Sigmoid colon (tissue), 7 donors: ENCODE results near the gene KRT3. TPM values are rescaled to one million over a fixed set of nuclear protein-coding genes. Genes with fewer than 3 reads are reported as not detected.
"Not testable (repeated sequence)": the region's sequence is repeated elsewhere in the genome, so short reads cannot be mapped to it uniquely, and the experiment has no call there.

ENCODE experiments used
- DNase-seq: peaks from one replicate; pipeline ENCODE4 v3.0.0-alpha.2; 2019
- H3K27ac ChIP-seq, 4 donors: fragments of 200-600 bp; sonication (generic); one replicate each; pipeline ENCODE4 v1.5.1; 2016 to 2019; ENCODE audit warnings: mild to moderate bottlenecking in 1 of 4
- H3K27me3 ChIP-seq, 3 donors: fragments of 200-600 bp; sonication (generic); one replicate each; pipeline ENCODE4 v1.5.1; 2019; ENCODE audit warnings: mild to moderate bottlenecking in 1 of 3
- H3K36me3 ChIP-seq, 4 donors: fragments of 200-600 bp; sonication (generic); one replicate each; pipeline ENCODE4 v1.5.1; 2016 to 2019
- H3K4me1 ChIP-seq, 4 donors: fragments of 200-600 bp; sonication (generic); one replicate each; pipeline ENCODE4 v1.5.1; 2017 to 2019
- H3K4me3 ChIP-seq, 4 donors: fragments of 200-600 bp; sonication (generic); one replicate each; pipeline ENCODE4 v1.5.1; 2017 to 2019; ENCODE audit warnings: mild to moderate bottlenecking in 2 of 4, moderate library complexity in 1 of 4
- H3K9me3 ChIP-seq, 4 donors: fragments of 200-600 bp in 3 of 4; sonication (generic) in 3 of 4; one replicate each; pipeline versions ENCODE4 v1.5.1 to v1.6.1; 2013 to 2019
- CTCF ChIP-seq, 4 experiments: fragments of 450-650 bp in 3 of 4; fragments of 200-600 bp in 1 of 4; IDR thresholded peaks; one replicate each; pipeline ENCODE4 v1.5.1; 2016 to 2019; ENCODE audit warnings: antibody characterized with exemption in 4 of 4, mild to moderate bottlenecking in 3 of 4, moderate library complexity in 2 of 4
- EP300 ChIP-seq, 4 donors: sonication (generic); formaldehyde crosslinking; IDR thresholded peaks; one replicate each; pipeline ENCODE4 v1.6.1; 2017; ENCODE audit warnings: antibody characterized with exemption in 4 of 4
- POLR2A ChIP-seq, 2 donors: fragments of 450-650 bp; IDR thresholded peaks; one replicate each; pipeline ENCODE4 v1.6.1; 2016; ENCODE audit warnings: antibody characterized with exemption in 2 of 2, mild to moderate bottlenecking in 2 of 2, moderate library complexity in 2 of 2
- POLR2AphosphoS5 ChIP-seq, 4 donors: sonication (generic); formaldehyde crosslinking; IDR thresholded peaks; one replicate each; pipeline ENCODE4 v1.6.1; 2017; ENCODE audit warnings: antibody characterized with exemption in 4 of 4
- WGBS, 2 donors: extraction: QIAGEN DNeasy Blood & Tissue Kit; methylation state at CpG; one replicate each; pipeline ENCODE4 v1.1.7; 2013; 5-methylcytosine and 5-hydroxymethylcytosine counted together
- intact Hi-C: fragments of 100-400 bp; cut with DNase I; formaldehyde crosslinking; loops from one replicate; pipeline ENCODE4 v1.15.1; 2023
- polyA plus RNA-seq, 3 donors: library from polyadenylated mRNA; stranded (reverse); fragments of 200-250 nt; gene quantifications; one replicate each; pipeline ENCODE4 v1.2.3, GENCODE V29; 2013
- total RNA-seq, 4 donors: library from RNA; depleted of rRNA; stranded (reverse); fragments of >200 nt; gene quantifications; one replicate each; pipeline ENCODE4 v1.1.0, GENCODE V29; 2016
- donor health status: healthy with polysubstance abuse.
- donor health status: Bipolar disorder and iron deficiency.
- donor health status: healthy.

KRT3 gene
- total and polyA plus RNA-seq, 7 donors = not detected

- no peak overlapping the region for H3K4me3 ChIP-seq
- DNase-seq = no peak
- no peak overlapping the region for H3K27ac ChIP-seq
- no peaks in the 10 kb centered on the region for H3K27me3 ChIP-seq
- H3K36me3 ChIP-seq = no peaks in the 10 kb centered on the region
- 79 to 80% methylated on average over 9 of the region's 9 CpGs for WGBS, 2 donors
- no peak for TF ChIP-seq EP300 (IDR thresholded peaks at IDR 0.05)
- TF ChIP-seq POLR2AphosphoS5 (IDR thresholded peaks at IDR 0.05) = no peak
- no peak for TF ChIP-seq CTCF (IDR thresholded peaks at IDR 0.05)
- TF ChIP-seq POLR2A (IDR thresholded peaks at IDR 0.05) = no peak
- no peaks in the 10 kb centered on the region for H3K4me1 ChIP-seq
- H3K9me3 ChIP-seq = peaks cover 0 to 8% (median 7%) of the 10 kb centered on the region in 4 donors
- intact Hi-C loops = no loop called here
Observed at GRCh38 chr12:52763036-52763659, 32.8 kb downstream of the KRT3 start.

GRCh38 chr12:52761802-52762201 is 34.1 kb downstream of the KRT3 start:
- H3K27ac ChIP-seq = no peak overlapping the region
- H3K36me3 ChIP-seq = no peaks in the 10 kb centered on the region
- H3K4me1 ChIP-seq = no peaks in the 10 kb centered on the region
- peaks cover 0 to 8% (median 7%) of the 10 kb centered on the region in 4 donors for H3K9me3 ChIP-seq
- TF ChIP-seq EP300 (IDR thresholded peaks at IDR 0.05) (no peak), CTCF (IDR thresholded peaks at IDR 0.05) (no peak), POLR2A (IDR thresholded peaks at IDR 0.05) (no peak)
- no peak for DNase-seq
- H3K4me3 ChIP-seq = no peak overlapping the region
- intact Hi-C loops = no loop called here
- H3K27me3 ChIP-seq = no peaks in the 10 kb centered on the region
- WGBS, 2 donors = 94 to 95% methylated on average over 2 of the region's 2 CpGs

- 89 to 92% methylated on average over 8 of the region's 8 CpGs for WGBS, 2 donors
- H3K36me3 ChIP-seq = not testable (repeated sequence)
Observed at GRCh38 chr12:52761218-52761617, 34.7 kb downstream of the KRT3 start.

GRCh38 chr12:52760623-52761022 is 35.3 kb downstream of the KRT3 start:
- H3K36me3 ChIP-seq = no peaks in the 10 kb centered on the region
- no peaks in the 10 kb centered on the region for H3K27me3 ChIP-seq
- peaks cover 0 to 8% (median 7%) of the 10 kb centered on the region in 4 donors for H3K9me3 ChIP-seq
- TF ChIP-seq CTCF (IDR thresholded peaks at IDR 0.05) = no peak
- no peak for TF ChIP-seq POLR2AphosphoS5 (IDR thresholded peaks at IDR 0.05)
- no peak for TF ChIP-seq POLR2A (IDR thresholded peaks at IDR 0.05)
- no peak for TF ChIP-seq EP300 (IDR thresholded peaks at IDR 0.05)
- no peak overlapping the region for H3K27ac ChIP-seq
- no peaks in the 10 kb centered on the region for H3K4me1 ChIP-seq
- DNase-seq = no peak
- intact Hi-C loops = no loop called here
- no peak overlapping the region for H3K4me3 ChIP-seq

More at GRCh38 chr12:52761218-52761617, 34.7 kb downstream of the KRT3 start:
- H3K4me1 ChIP-seq, intact Hi-C loops, H3K4me3 ChIP-seq, DNase-seq, H3K27ac ChIP-seq, H3K27me3 ChIP-seq, H3K9me3 ChIP-seq: not testable (repeated sequence)

GRCh38 chr12:52759695-52760094 is 36.2 kb downstream of the KRT3 start:
- H3K4me1 ChIP-seq = no peaks in the 10 kb centered on the region
- intact Hi-C loops = no loop called here
- DNase-seq = no peak
- TF ChIP-seq CTCF (IDR thresholded peaks at IDR 0.05) = no peak
- no peak for TF ChIP-seq POLR2AphosphoS5 (IDR thresholded peaks at IDR 0.05)
- peaks cover 0 to 8% (median 7%) of the 10 kb centered on the region in 4 donors for H3K9me3 ChIP-seq
- H3K27me3 ChIP-seq = no peaks in the 10 kb centered on the region
- no peaks in the 10 kb centered on the region for H3K36me3 ChIP-seq
- H3K27ac ChIP-seq = no peak overlapping the region
- WGBS, 2 donors = 66 to 70% methylated on average over 2 of the region's 2 CpGs
- H3K4me3 ChIP-seq = no peak overlapping the region
